GM21825 (cell line): ENCODE data around the gene USB1.

Experiments used
- ATAC-seq: cut with Tn5 transposase; IDR thresholded peaks from one replicate; pipeline ENCODE4 v1.9.1; 2021; ENCODE audit warnings: mild to moderate bottlenecking, moderate library complexity; ENCODE audit not compliant: unreplicated experiment

Gene USB1

GRCh38 chr16:58013201-58013956, 12.2 kb downstream of the USB1 start:
- no peak for ATAC-seq

GRCh38 chr16:58016840-58017446, 15.7 kb downstream of the USB1 start:
- ATAC-seq, result no peak

GRCh38 chr16:58018803-58019202, 17.6 kb downstream of the USB1 start:
- ATAC-seq, result no peak

GRCh38 chr16:58019866-58020538, 18.8 kb downstream of the USB1 start:
- no peak for ATAC-seq

- no peak for ATAC-seq
Measured at GRCh38 chr16:58020628-58021521, 19.7 kb downstream of the USB1 start.

GRCh38 chr16:58021661-58022551, 20.7 kb downstream of the USB1 start:
- no peak for ATAC-seq

GRCh38 chr16:58022601-58023371, 21.6 kb downstream of the USB1 start:
- ATAC-seq, result no peak

- ATAC-seq, result no peak
Measured at GRCh38 chr16:58024486-58025350, 23.5 kb downstream of the USB1 start.

- ATAC-seq, result peak; percentile 52
Measured at GRCh38 chr16:58025351-58026138, 24.3 kb downstream of the USB1 start, which contains the start of gene MMP15. MMP15 (plus strand) TSS chr16:58025754; CDS start chr16:58026351, 597 bp downstream.

GRCh38 chr16:58026139-58026704, 25.0 kb downstream of the USB1 start:
- no peak for ATAC-seq

- ATAC-seq, result no peak
Measured at GRCh38 chr16:58026705-58027160, 25.5 kb downstream of the USB1 start.

GRCh38 chr16:58027161-58027915, 26.1 kb downstream of the USB1 start:
- no peak for ATAC-seq

GRCh38 chr16:58027916-58028455, 26.8 kb downstream of the USB1 start:
- ATAC-seq, result no peak

GRCh38 chr16:58028541-58029070, 27.4 kb downstream of the USB1 start:
- ATAC-seq, result no peak

GRCh38 chr16:58029410-58029809, 28.2 kb downstream of the USB1 start:
- ATAC-seq, result no peak
